ENCODE results near the gene BMP8A.

DNA sequence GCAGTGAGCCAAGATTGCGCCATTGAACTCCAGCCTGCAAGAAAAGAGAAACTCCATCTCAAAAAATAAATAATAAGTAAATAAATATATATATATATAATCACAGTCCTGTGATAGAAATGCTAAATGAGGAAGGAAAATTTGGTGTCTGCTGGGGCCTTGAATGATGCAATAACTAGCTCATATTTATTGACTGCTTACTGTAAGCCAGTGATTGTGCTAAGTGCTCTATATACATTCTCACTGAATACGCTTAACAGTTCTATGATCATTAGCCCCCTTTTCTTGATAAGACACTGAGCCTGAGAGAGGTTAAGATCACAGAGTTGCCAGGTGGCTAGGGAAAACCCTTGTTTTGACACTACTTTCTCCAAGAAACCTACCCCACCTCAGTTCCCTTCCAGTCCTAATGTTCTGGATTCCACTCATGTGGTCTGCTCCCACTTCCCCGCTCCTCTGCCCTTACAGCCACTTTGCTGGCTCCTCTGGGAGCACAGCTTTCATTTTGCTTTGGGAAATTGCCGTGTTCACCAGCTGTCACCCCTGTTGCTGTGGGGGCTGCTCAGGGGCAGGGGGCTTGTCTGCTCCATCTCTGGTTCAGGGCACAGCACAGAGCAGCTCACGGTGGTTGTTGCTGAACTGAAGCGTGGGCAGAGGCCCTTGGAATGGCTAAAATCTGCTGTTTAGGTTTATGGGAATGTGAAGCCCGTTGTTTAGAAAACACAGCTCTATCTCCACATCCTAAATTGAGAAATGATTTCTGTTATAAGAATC is 2.5 kb upstream of the BMP8A start:
- TF ChIP-seq CTCF (conservative IDR thresholded peaks at IDR 0.05) (no peak), ZFX (IDR thresholded peaks at IDR 0.05) (no peak)
